Measurements from ENCODE around the gene PRKCSH. TPM values are rescaled to one million over a fixed set of nuclear protein-coding genes. Genes with fewer than 3 reads are reported as not detected.

The PRKCSH gene
- total RNA-seq, 2 experiments from 2014 or later, result 95.6 to 271 TPM

GRCh38 chr19:11435833-11436313, 438 bp downstream of the PRKCSH start:
- peak overlapping the region; percentile 14; the same call in 1 of the 2 replicates for H2AFZ ChIP-seq (ENCODE audit: low read length)
- H4K20me1 ChIP-seq (ENCODE audit: insufficient read depth, low read length), result no peaks in the 10 kb centered on the region
- ChIA-PET CTCF (ENCODE audit: unreplicated experiment) (interaction anchor here (0.5 kb wide), 1 partner anchor 107 kb away, joined by 3 read pairs; no protein-coding TSS in a partner anchor), POLR2A (interaction anchor here (1.4 kb wide), 1 partner anchor 55 kb away, joined by 3 read pairs; no protein-coding TSS in a partner anchor)
- intact Hi-C loops (cut with micrococcal nuclease; ENCODE audit: unreplicated experiment), result loop anchor here (1.0 to 5.0 kb wide), 2 partner anchors 55 to 144 kb away; no protein-coding TSS in a partner anchor
- DNase-seq (ENCODE audit: low spot score), result peak; percentile 18
- H3K79me2 ChIP-seq (ENCODE audit: insufficient read depth, low read depth, low read length), result peaks cover 14% of the 10 kb centered on the region; the same call in 1 of the 2 replicates
- H3K4me2 ChIP-seq (ENCODE audit: low read length), result peak overlapping the region; percentile 98
- H3K36me3 ChIP-seq (ENCODE audit: insufficient read depth, low read length), result peaks cover 40% of the 10 kb centered on the region
- TSS peak; percentile 77 for BruUV-seq (replicated peaks)
- no peaks in the 10 kb centered on the region for H3K9me2 ChIP-seq (ENCODE audit: insufficient read depth, low read length)
- H3K27ac ChIP-seq (ENCODE audit: low read depth, low read length, poor library complexity, severe bottlenecking), result peak overlapping the region; percentile 33
- H3K9me3 ChIP-seq (ENCODE audit: low read length), result no peaks in the 10 kb centered on the region
- peak overlapping the region; percentile 92 for H3K4me3 ChIP-seq (ENCODE audit: low read depth, low read length, poor library complexity, severe bottlenecking)
- peaks cover 24% of the 10 kb centered on the region for H3K4me1 ChIP-seq (ENCODE audit: insufficient read depth, low read length, poor library complexity, severe bottlenecking)
- TF ChIP-seq CTCF (conservative IDR thresholded peaks at IDR 0.05; ENCODE audit: low read length) (no peak), EZH2phosphoT487 (IDR thresholded peaks at IDR 0.05; ENCODE audit: borderline replicate concordance, low read depth, low read length) (no peak)

- H3K27ac ChIP-seq (ENCODE audit: low read depth, low read length, poor library complexity, severe bottlenecking), result no peak overlapping the region
- peak overlapping the region; percentile 22 for H3K4me2 ChIP-seq (ENCODE audit: low read length)
- no peaks in the 10 kb centered on the region for H4K20me1 ChIP-seq (ENCODE audit: insufficient read depth, low read length)
- no peaks in the 10 kb centered on the region for H3K9me2 ChIP-seq (ENCODE audit: insufficient read depth, low read length)
- peak; percentile 38 for DNase-seq (ENCODE audit: low spot score)
- H3K36me3 ChIP-seq (ENCODE audit: insufficient read depth, low read length), result peaks cover 60% of the 10 kb centered on the region
- no peak overlapping the region for H3K4me3 ChIP-seq (ENCODE audit: low read depth, low read length, poor library complexity, severe bottlenecking)
- intact Hi-C loops (cut with micrococcal nuclease; ENCODE audit: unreplicated experiment), result loop anchor here (5.0 kb wide), 1 partner anchor 146 kb away; no protein-coding TSS in a partner anchor
- H3K9me3 ChIP-seq (ENCODE audit: low read length), result no peaks in the 10 kb centered on the region
- ChIA-PET CTCF (ENCODE audit: unreplicated experiment) (no interaction called here), POLR2A (no interaction called here)
- BruUV-seq (replicated peaks), result TSS peak; percentile 60
- peaks cover 14% of the 10 kb centered on the region; the same call in 1 of the 2 replicates for H3K79me2 ChIP-seq (ENCODE audit: insufficient read depth, low read depth, low read length)
- H3K4me1 ChIP-seq (ENCODE audit: insufficient read depth, low read length, poor library complexity, severe bottlenecking), result peaks cover 24% of the 10 kb centered on the region
- no peak overlapping the region for H2AFZ ChIP-seq (ENCODE audit: low read length)
- TF ChIP-seq CTCF (conservative IDR thresholded peaks at IDR 0.05; ENCODE audit: low read length), result no peak
- TF ChIP-seq EZH2phosphoT487 (IDR thresholded peaks at IDR 0.05; ENCODE audit: borderline replicate concordance, low read depth, low read length), result no peak
Observed at GRCh38 chr19:11437955-11438354, 2.5 kb downstream of the PRKCSH start.

- TF ChIP-seq EZH2phosphoT487 (IDR thresholded peaks at IDR 0.05; ENCODE audit: borderline replicate concordance, low read depth, low read length), result no peak
- no peak for TF ChIP-seq CTCF (conservative IDR thresholded peaks at IDR 0.05; ENCODE audit: low read length)
- Histone ChIP-seq H3K4me2 (ENCODE audit: low read length) (no peak overlapping the region), H3K9me2 (ENCODE audit: insufficient read depth, low read length) (no peaks in the 10 kb centered on the region), H3K4me1 (ENCODE audit: insufficient read depth, low read length, poor library complexity, severe bottlenecking) (no peaks in the 10 kb centered on the region), H3K36me3 (ENCODE audit: insufficient read depth, low read length) (peaks cover 88% of the 10 kb centered on the region), H3K4me3 (ENCODE audit: low read depth, low read length, poor library complexity, severe bottlenecking) (no peak overlapping the region), H3K9me3 (ENCODE audit: low read length) (no peaks in the 10 kb centered on the region), H4K20me1 (ENCODE audit: insufficient read depth, low read length) (no peaks in the 10 kb centered on the region), H3K27ac (ENCODE audit: low read depth, low read length, poor library complexity, severe bottlenecking) (no peak overlapping the region), H2AFZ (ENCODE audit: low read length) (no peak overlapping the region), H3K79me2 (ENCODE audit: insufficient read depth, low read depth, low read length) (no peaks in the 10 kb centered on the region)
- ChIA-PET CTCF (ENCODE audit: unreplicated experiment) (no interaction called here), POLR2A (interaction anchor here (0.6 to 1.7 kb wide), 2 partner anchors 63 to 100 kb away, joined by 5 to 6 read pairs; no protein-coding TSS in a partner anchor)
- BruUV-seq (replicated peaks), result no TSS peak
- intact Hi-C loops (cut with micrococcal nuclease; ENCODE audit: unreplicated experiment), result no loop called here
- DNase-seq (ENCODE audit: low spot score), result no peak
Observed at GRCh38 chr19:11444059-11444458, 8.6 kb downstream of the PRKCSH start.
